ENCODE measurements around the gene CD109. TPM values are rescaled to one million over a fixed set of nuclear protein-coding genes. Genes with fewer than 3 reads are reported as not detected.
A peak's percentile ranks its signal among the peaks of the same experiment; 100 is the strongest.

The CD109 gene
- total and polyA plus RNA-seq, 2 experiments from 2014 or later, result 3.0 to 8.2 TPM

GRCh38 chr6:73669005-73669404, 27.0 kb upstream of the CD109 start:
- 68% methylated on average over 1 of the region's 1 CpG for WGBS (ENCODE audit: low lambda C conversion rate, missing lambda C conversion rate)
- H3K4me3 ChIP-seq, result no peak overlapping the region
- DNase-seq (ENCODE audit: low spot score), result no peak
- no peaks in the 10 kb centered on the region for H3K27me3 ChIP-seq
- no peak overlapping the region for H3K4me2 ChIP-seq
- H3K9me2 ChIP-seq (replicated peaks; ENCODE audit: insufficient read depth), result no peaks in the 10 kb centered on the region
- no peaks in the 10 kb centered on the region for H4K20me1 ChIP-seq (ENCODE audit: insufficient read depth, poor library complexity, severe bottlenecking)
- no peaks in the 10 kb centered on the region for H3K36me3 ChIP-seq (replicated peaks; ENCODE audit: insufficient read depth, low read depth)
- no peaks in the 10 kb centered on the region for H3K9me3 ChIP-seq (ENCODE audit: low read depth)
- peaks cover 4% of the 10 kb centered on the region for H3K4me1 ChIP-seq (ENCODE audit: insufficient read depth)
- no peak overlapping the region for H3K27ac ChIP-seq
- no peak overlapping the region for H2AFZ ChIP-seq
- TF ChIP-seq EZH2phosphoT487 (IDR thresholded peaks at IDR 0.05; ENCODE audit: low read depth, severe bottlenecking, unreplicated experiment) (no peak), CTCF (IDR thresholded peaks at IDR 0.05; ENCODE audit: poor library complexity) (no peak), EZH2 (IDR thresholded peaks at IDR 0.05; ENCODE audit: borderline replicate concordance) (no peak)
- H3K79me2 ChIP-seq, result no peaks in the 10 kb centered on the region

- no peaks in the 10 kb centered on the region for H3K79me2 ChIP-seq
- no peaks in the 10 kb centered on the region for H3K9me2 ChIP-seq (replicated peaks; ENCODE audit: insufficient read depth)
- TF ChIP-seq EZH2phosphoT487 (IDR thresholded peaks at IDR 0.05; ENCODE audit: low read depth, severe bottlenecking, unreplicated experiment), result no peak
- TF ChIP-seq EZH2 (IDR thresholded peaks at IDR 0.05; ENCODE audit: borderline replicate concordance), result no peak
- no peak for TF ChIP-seq CTCF (IDR thresholded peaks at IDR 0.05; ENCODE audit: poor library complexity)
- no peaks in the 10 kb centered on the region for H3K27me3 ChIP-seq
- 86% methylated on average over 8 of the region's 8 CpGs for WGBS (ENCODE audit: low lambda C conversion rate, missing lambda C conversion rate)
- no peaks in the 10 kb centered on the region for H3K9me3 ChIP-seq (ENCODE audit: low read depth)
- no peaks in the 10 kb centered on the region for H3K36me3 ChIP-seq (replicated peaks; ENCODE audit: insufficient read depth, low read depth)
- H3K4me3 ChIP-seq, result no peak overlapping the region
- H3K27ac ChIP-seq, result no peak overlapping the region
- no peak overlapping the region for H2AFZ ChIP-seq
- H3K4me2 ChIP-seq, result no peak overlapping the region
- no peaks in the 10 kb centered on the region for H3K4me1 ChIP-seq (ENCODE audit: insufficient read depth)
- DNase-seq (ENCODE audit: low spot score), result no peak
- no peaks in the 10 kb centered on the region for H4K20me1 ChIP-seq (ENCODE audit: insufficient read depth, poor library complexity, severe bottlenecking)
Observed at GRCh38 chr6:73671911-73672685, 23.9 kb upstream of the CD109 start.

GRCh38 chr6:73675466-73676098, 20.4 kb upstream of the CD109 start:
- Histone ChIP-seq H3K9me2 (replicated peaks; ENCODE audit: insufficient read depth) (no peaks in the 10 kb centered on the region), H3K27ac (no peak overlapping the region), H3K9me3 (ENCODE audit: low read depth) (no peaks in the 10 kb centered on the region), H3K4me3 (no peak overlapping the region), H3K4me2 (no peak overlapping the region), H4K20me1 (ENCODE audit: insufficient read depth, poor library complexity, severe bottlenecking) (no peaks in the 10 kb centered on the region), H2AFZ (no peak overlapping the region), H3K79me2 (no peaks in the 10 kb centered on the region), H3K4me1 (ENCODE audit: insufficient read depth) (no peaks in the 10 kb centered on the region), H3K27me3 (no peaks in the 10 kb centered on the region), H3K36me3 (replicated peaks; ENCODE audit: insufficient read depth, low read depth) (no peaks in the 10 kb centered on the region)
- DNase-seq (ENCODE audit: low spot score), result peak; percentile 88
- TF ChIP-seq EZH2phosphoT487 (IDR thresholded peaks at IDR 0.05; ENCODE audit: low read depth, severe bottlenecking, unreplicated experiment) (no peak), CTCF (IDR thresholded peaks at IDR 0.05; ENCODE audit: poor library complexity) (peak; percentile 83), EZH2 (IDR thresholded peaks at IDR 0.05; ENCODE audit: borderline replicate concordance) (no peak)
- 38% methylated on average over 4 of the region's 4 CpGs for WGBS (ENCODE audit: low lambda C conversion rate, missing lambda C conversion rate)

Data from hepatocyte (in vitro differentiated cells).